Ovary (tissue), 9 donors: ENCODE measurements around the gene PIMREG. TPM values are rescaled to one million over a fixed set of nuclear protein-coding genes. Genes with fewer than 3 reads are reported as not detected.

Source experiments
- DNase-seq, 5 donors: peaks; one replicate each; pipeline ENCODE4 v3.0.0-alpha.2; 2019 to 2020
- H3K27ac ChIP-seq, 2 donors: fragments of 200-600 bp; one replicate each; pipeline versions ENCODE4 v1.5.1 to v1.8.0; 2019 to 2022
- H3K27me3 ChIP-seq: fragments of 200-600 bp; one replicate; pipeline ENCODE4 v1.8.0; 2022
- H3K36me3 ChIP-seq: fragments of 200-600 bp; sonication (generic); one replicate; pipeline ENCODE4 v1.5.1; 2019
- H3K4me1 ChIP-seq: one replicate; pipeline ENCODE4 v1.8.1; 2013; ENCODE audit warnings: mild to moderate bottlenecking, moderate library complexity; ENCODE audit not compliant: insufficient read depth
- H3K4me3 ChIP-seq: fragments of 200-600 bp; sonication (generic); one replicate; pipeline ENCODE4 v1.5.1; 2017
- H3K9me3 ChIP-seq, 2 donors: fragments of 200-600 bp in 1 of 2; sonication (generic) in 1 of 2; one replicate each; pipeline versions ENCODE4 v1.5.1 to v1.8.1; 2013 to 2019; ENCODE audit warnings: mild to moderate bottlenecking in 1 of 2, moderate library complexity in 1 of 2
- EP300 ChIP-seq: sonication (generic); formaldehyde crosslinking; IDR thresholded peaks from one replicate; pipeline ENCODE4 v1.6.1; 2017; ENCODE audit warnings: antibody characterized with exemption
- POLR2A ChIP-seq: fragments of 450-650 bp; IDR thresholded peaks from one replicate; pipeline ENCODE4 v1.6.1; 2017; ENCODE audit warnings: antibody characterized with exemption, mild to moderate bottlenecking, moderate library complexity
- WGBS, 3 donors: extraction: QIAGEN DNeasy Blood & Tissue Kit in 1 of 3; methylation state at CpG; one replicate each; pipeline versions ENCODE4 v1.1.5 to v1.1.7; 2013 to 2017; 5-methylcytosine and 5-hydroxymethylcytosine counted together
- intact Hi-C, 4 donors: fragments of 100-400 bp; cut with DNase I; formaldehyde crosslinking; loops; one replicate each; pipeline versions ENCODE4 v1.11.0 to v1.15.1; 2022 to 2023
- polyA plus RNA-seq, 2 donors: library from polyadenylated mRNA; stranded (reverse); fragments of 200-250 nt in 1 of 2; fragments of 350-450 nt in 1 of 2; fragmentation: Illumina TruSeq in 1 of 2; extraction: RNeasy Lipid Tissue Mini Kit (QIAGEN cat#74804) in 1 of 2; gene quantifications; one replicate each; pipeline ENCODE4 v1.2.3, GENCODE V29; 2013 to 2014
- total RNA-seq, 7 donors: library from RNA; depleted of rRNA in 2 of 7; stranded (reverse); fragments of >200 nt in 2 of 7; fragmentation: NEBNext Ultra II Directional in 3 of 7; extraction: Animal tissue kit (Norgen Biotek cat#: 25700) in 3 of 7; gene quantifications; one replicate each; pipeline versions ENCODE4 v1.1.0 to v1.2.4, GENCODE V29; 2016 to 2023
- TF ChIP-seq, protein P1 (sequence below), 3 donors: fragments of 450-650 bp in 2 of 3; fragments of 200-600 bp in 1 of 3; IDR thresholded peaks; one replicate each; pipeline versions ENCODE4 v1.5.1 to v1.8.0; 2016 to 2022; ENCODE audit warnings: antibody characterized with exemption in 3 of 3, mild to moderate bottlenecking in 1 of 3
- donor health status: DM: no; HTN: no; CAD: no; lungs with moderate emphysema.
- donor health status: DM: no; HTN: no; CAD: no.
- donor health status: Bipolar disorder and iron deficiency.
- donor health status: DM: yes; HTN: yes; CAD: no.
- donor health status: DM: no; HTN: no; CAD: no.
- donor health status: DM: yes; HTN: yes; CAD: no.

Gene PIMREG
- total and polyA plus RNA-seq, 9 donors: 0.20 to 4.7 (median 0.73) TPM; not detected in 1

DNA sequence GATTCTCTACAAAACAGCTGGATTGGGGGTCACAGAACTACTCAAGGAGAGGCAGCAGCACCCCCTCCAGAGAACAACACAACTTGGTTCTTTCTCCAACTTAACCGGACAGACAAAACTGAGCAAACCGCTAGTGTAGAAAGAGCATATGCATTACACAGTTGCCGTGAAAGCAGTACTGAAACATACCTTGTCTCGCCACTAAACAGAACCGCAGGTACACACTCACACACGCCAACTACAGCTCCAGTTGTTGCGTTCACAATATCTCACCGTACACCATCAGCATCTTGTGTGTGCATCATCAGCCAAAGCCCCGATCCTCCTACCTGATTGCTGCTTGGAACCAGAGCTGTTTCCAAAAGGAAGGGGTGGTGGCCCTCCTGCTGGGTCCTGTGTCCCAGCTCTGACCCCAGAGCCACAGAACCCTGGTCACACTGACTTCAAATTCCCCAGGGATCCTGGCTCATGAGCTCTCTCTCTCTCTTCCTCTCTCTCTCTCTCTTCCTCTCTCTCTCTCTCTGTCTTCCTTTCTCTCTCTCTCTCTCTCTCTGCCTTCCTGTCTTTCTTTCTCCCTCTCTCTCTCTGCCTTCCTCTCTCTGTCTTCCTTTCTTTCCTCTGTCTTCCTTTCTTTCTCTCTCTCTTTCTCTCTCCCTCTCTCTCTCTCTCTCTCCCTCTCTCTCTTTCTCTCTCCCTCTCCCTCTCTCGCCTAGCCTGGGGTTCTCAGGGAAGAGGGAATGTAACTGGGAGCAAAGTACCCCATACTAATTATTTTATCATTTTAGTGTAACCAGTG, 8.4 kb downstream of the PIMREG start:
- no peak overlapping the region for H3K27ac ChIP-seq
- H3K9me3 ChIP-seq: no peaks in the 10 kb centered on the region
- H3K27me3 ChIP-seq: no peaks in the 10 kb centered on the region
- intact Hi-C loops: no loop called here
- H3K4me1 ChIP-seq: peaks cover 2% of the 10 kb centered on the region
- WGBS, 3 donors: 81 to 89% (median 83%) methylated on average over 10 of the region's 10 CpGs
- DNase-seq: peak in 1 of 5 donors; percentile 9
- H3K36me3 ChIP-seq: no peaks in the 10 kb centered on the region
- no peak for TF ChIP-seq EP300
- TF ChIP-seq, protein P1, sequence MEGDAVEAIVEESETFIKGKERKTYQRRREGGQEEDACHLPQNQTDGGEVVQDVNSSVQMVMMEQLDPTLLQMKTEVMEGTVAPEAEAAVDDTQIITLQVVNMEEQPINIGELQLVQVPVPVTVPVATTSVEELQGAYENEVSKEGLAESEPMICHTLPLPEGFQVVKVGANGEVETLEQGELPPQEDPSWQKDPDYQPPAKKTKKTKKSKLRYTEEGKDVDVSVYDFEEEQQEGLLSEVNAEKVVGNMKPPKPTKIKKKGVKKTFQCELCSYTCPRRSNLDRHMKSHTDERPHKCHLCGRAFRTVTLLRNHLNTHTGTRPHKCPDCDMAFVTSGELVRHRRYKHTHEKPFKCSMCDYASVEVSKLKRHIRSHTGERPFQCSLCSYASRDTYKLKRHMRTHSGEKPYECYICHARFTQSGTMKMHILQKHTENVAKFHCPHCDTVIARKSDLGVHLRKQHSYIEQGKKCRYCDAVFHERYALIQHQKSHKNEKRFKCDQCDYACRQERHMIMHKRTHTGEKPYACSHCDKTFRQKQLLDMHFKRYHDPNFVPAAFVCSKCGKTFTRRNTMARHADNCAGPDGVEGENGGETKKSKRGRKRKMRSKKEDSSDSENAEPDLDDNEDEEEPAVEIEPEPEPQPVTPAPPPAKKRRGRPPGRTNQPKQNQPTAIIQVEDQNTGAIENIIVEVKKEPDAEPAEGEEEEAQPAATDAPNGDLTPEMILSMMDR (IDR thresholded peaks at IDR 0.05): no peak
- TF ChIP-seq POLR2A: no peak
- no peak overlapping the region for H3K4me3 ChIP-seq

DNA sequence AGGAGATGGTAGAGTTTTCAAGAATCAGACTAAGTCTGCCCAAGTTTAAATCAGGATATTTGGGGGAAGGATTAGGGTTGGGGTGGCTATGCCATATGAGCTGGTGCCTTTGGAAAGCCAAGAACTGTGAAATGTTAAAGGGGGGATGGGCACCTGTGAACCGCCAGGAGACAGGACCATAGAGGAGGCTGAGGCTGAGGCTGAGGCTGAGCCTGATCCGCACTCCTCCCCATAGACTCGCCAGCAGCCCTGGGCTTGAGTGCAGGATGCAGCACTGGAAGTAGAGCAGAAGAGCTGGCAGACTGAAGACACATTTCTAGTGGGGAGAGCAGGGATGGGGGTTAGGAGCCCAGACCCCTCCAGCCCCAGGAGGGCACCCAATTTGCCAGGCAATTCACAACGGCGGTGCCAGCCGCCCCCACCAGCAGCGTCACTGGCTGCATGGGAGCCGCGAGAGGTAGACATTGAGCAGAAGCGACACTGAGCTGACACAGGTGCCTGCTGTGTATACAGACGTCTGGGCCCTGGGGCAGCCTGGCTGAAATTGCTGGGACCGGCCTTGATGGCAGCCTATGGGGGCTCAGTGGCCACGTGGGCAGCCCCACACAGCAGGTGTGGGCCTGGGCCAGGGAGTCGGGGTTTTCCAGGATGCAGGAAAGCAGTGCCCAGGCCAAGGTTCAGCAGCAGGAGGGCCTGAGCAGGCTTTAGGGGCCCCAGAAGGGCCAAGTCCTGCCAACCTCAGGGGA, 9.2 kb downstream of the PIMREG start:
- no peaks in the 10 kb centered on the region for H3K36me3 ChIP-seq
- peak in 1 of 5 donors; percentile 22 for DNase-seq
- TF ChIP-seq POLR2A (no peak), EP300 (no peak)
- TF ChIP-seq, protein P1 (IDR thresholded peaks at IDR 0.05): no peak
- no peak overlapping the region for H3K27ac ChIP-seq
- H3K4me1 ChIP-seq: peaks cover 2% of the 10 kb centered on the region
- H3K27me3 ChIP-seq: no peaks in the 10 kb centered on the region
- intact Hi-C loops: no loop called here
- no peaks in the 10 kb centered on the region for H3K9me3 ChIP-seq
- H3K4me3 ChIP-seq: no peak overlapping the region
- 87 to 88% (median 87%) methylated on average over 14 of the region's 14 CpGs for WGBS, 3 donors

DNA sequence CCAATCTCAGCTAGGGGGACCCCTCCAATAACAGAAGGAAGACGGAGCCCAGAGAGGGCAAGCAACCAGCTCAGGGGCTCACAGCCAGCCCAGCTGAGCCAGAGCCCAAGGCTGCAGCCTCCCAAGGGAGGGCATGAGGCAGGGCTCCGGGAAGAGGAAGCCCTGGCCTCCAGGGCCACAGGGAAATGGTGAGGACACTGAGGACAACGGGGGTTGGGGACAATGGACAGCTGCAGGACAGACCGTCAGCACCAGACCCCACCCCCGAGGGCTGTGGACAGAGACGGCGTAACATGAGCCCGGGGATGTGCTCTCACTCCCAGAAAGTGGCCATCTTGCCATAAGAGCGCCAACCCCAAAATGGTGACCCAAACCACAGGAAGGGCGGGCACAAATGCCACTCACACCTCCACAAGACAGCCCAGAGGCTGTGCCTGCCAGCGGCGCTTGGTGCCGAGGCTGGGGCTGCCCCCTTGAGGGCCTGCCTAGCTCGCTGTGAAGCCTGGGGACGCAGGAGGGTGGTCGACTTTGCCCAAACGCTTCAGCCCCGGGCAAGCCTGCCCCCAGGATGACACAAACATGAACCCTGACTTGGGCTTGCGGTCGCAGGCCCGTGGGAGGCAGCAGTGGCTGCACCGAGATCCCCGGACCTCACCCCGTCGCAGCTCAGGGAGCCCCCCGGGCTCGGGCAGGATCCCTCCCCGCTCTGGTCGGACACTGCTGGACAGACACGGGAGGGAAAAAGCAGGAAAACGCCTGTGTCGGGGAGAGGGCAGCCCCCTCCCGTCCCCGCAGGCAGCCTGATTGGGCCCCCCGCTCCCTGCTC, 10.5 kb downstream of the PIMREG start:
- DNase-seq: peak in 4 of 5 donors; percentile 18 to 41 (median 31)
- H3K36me3 ChIP-seq: no peaks in the 10 kb centered on the region
- H3K4me1 ChIP-seq: peaks cover 2% of the 10 kb centered on the region
- intact Hi-C loops: no loop called here
- H3K27me3 ChIP-seq: no peaks in the 10 kb centered on the region
- 69 to 75% (median 72%) methylated on average over 32 to 35 of the region's 35 CpGs for WGBS, 3 donors
- H3K27ac ChIP-seq: peak overlapping the region; percentile 21 to 59
- no peak overlapping the region for H3K4me3 ChIP-seq
- no peaks in the 10 kb centered on the region for H3K9me3 ChIP-seq
- TF ChIP-seq, protein P1 (IDR thresholded peaks at IDR 0.05): no peak
- TF ChIP-seq EP300 (no peak), POLR2A (no peak)

DNA sequence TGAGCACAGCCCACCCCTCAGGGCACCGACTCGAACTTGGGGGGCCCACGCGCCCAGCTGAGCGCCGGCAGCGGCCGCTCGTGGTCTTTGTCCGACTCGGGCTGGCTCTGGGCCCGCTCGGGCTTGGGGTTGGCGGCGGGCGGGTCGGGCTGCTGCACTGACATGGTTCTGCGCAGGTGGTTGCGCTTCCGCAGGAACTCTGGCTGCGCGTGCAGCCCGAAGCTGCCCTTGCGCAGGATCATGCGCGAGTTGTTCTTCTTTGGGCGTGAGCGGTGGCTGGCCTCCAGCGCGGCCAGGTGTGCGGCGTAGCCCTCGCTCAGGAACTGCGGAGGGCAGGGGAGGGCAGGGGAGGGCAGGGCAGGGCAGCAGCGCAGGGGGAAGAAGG, 11.1 kb downstream of the PIMREG start:
- peak overlapping the region; percentile 21 to 59 for H3K27ac ChIP-seq
- no peak overlapping the region for H3K4me3 ChIP-seq
- TF ChIP-seq, protein P1 (IDR thresholded peaks at IDR 0.05): no peak
- TF ChIP-seq EP300 (no peak), POLR2A (no peak)
- H3K4me1 ChIP-seq: peaks cover 2% of the 10 kb centered on the region
- H3K36me3 ChIP-seq: no peaks in the 10 kb centered on the region
- intact Hi-C loops: no loop called here
- peak in 4 of 5 donors; percentile 39 to 71 (median 58) for DNase-seq
- whole genome bisulfite sequencing, 3 donors: 19 to 37% (median 33%) methylated on average over 4 to 35 of the region's 35 CpGs
- H3K9me3 ChIP-seq: no peaks in the 10 kb centered on the region
- no peaks in the 10 kb centered on the region for H3K27me3 ChIP-seq
